Cardiac fibroblast (primary cell): ENCODE measurements around the gene STK26.
A peak's percentile ranks its signal among the peaks of the same experiment; 100 is the strongest.
"Not testable (repeated sequence)": the region's sequence is repeated elsewhere in the genome, so short reads cannot be mapped to it uniquely, and the experiment has no call there.

Experiments
- DNase-seq, 2 donors: peaks; one replicate each; pipeline versions ENCODE4 v3.0.0 to v3.0.0-alpha.2; 2010; ENCODE audit warnings: low read depth in 2 of 2
- H3K4me3 ChIP-seq, 2 donors: replicated peaks in 1 of 2; 1 replicate in 1 of 2; 2 replicates in 1 of 2; pipeline ENCODE4 v1.5.1; 2011; ENCODE audit warnings: low read depth in 2 of 2, low read length in 2 of 2, mild to moderate bottlenecking in 2 of 2, moderate library complexity in 1 of 2
- CTCF ChIP-seq: IDR thresholded peaks from one replicate; pipeline ENCODE4 v1.5.1; 2011; ENCODE audit warnings: low read depth, mild to moderate bottlenecking, low read length, inconsistent platforms

Gene STK26

GRCh38 chrX:132045456-132045855 is 22.4 kb downstream of the STK26 start:
- DNase-seq = peak in 1 of 2 donors; percentile 3
- no peak for TF ChIP-seq CTCF
- H3K4me3 ChIP-seq = no peak overlapping the region

- no peak overlapping the region for H3K4me3 ChIP-seq
- TF ChIP-seq CTCF = no peak
- DNase-seq = no peak
Measured at GRCh38 chrX:132046533-132046932, 23.4 kb downstream of the STK26 start.

- not testable (repeated sequence) for H3K4me3 ChIP-seq, DNase-seq
Measured at GRCh38 chrX:132051778-132052177, 28.7 kb downstream of the STK26 start.

- no peak overlapping the region for H3K4me3 ChIP-seq
- DNase-seq = no peak
- no peak for TF ChIP-seq CTCF
Measured at GRCh38 chrX:132058050-132058449, 34.9 kb downstream of the STK26 start.

GRCh38 chrX:132058975-132059374 is 35.9 kb downstream of the STK26 start:
- DNase-seq = no peak
- no peak for TF ChIP-seq CTCF
- H3K4me3 ChIP-seq = no peak overlapping the region

GRCh38 chrX:132059973-132060540 is 37.0 kb downstream of the STK26 start:
- no peak for DNase-seq
- TF ChIP-seq CTCF = no peak
- H3K4me3 ChIP-seq = no peak overlapping the region

GRCh38 chrX:132063334-132063733 is 40.2 kb downstream of the STK26 start:
- H3K4me3 ChIP-seq = no peak overlapping the region
- no peak for TF ChIP-seq CTCF
- no peak for DNase-seq
